Measurements from ENCODE around the gene NXT1.

DNA sequence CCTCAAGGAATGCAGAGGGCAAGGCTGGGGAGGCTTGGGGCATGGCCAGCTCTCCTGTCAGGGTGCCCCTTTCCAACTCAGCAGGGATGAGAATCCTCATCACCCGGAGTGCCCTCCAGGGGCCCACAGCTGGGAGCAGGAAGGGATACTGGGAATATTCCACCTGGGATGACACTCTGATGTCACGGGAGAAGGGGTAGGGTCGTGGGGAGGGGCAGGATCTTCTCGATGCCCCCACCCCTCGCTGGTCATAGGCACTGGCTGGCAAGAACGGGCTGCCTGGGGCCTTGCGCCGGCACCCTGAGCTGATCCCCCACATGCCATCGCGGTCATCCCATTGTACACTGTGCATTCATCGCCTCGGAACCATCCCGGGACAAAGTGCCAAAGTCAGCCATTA lies 10.6 kb upstream of the NXT1 start:
- TF ChIP-seq CTCF (IDR thresholded peaks at IDR 0.05; ENCODE audit: poor library complexity, severe bottlenecking) (no peak), EZH2 (IDR thresholded peaks at IDR 0.05; ENCODE audit: borderline replicate concordance, insufficient read depth, low read length, poor library complexity, severe bottlenecking) (no peak), RAD21 (conservative IDR thresholded peaks at IDR 0.05) (no peak), POLR2AphosphoS5 (IDR thresholded peaks at IDR 0.05) (no peak), MXI1 (conservative IDR thresholded peaks at IDR 0.05; ENCODE audit: poor library complexity, severe bottlenecking) (no peak)
- TF ChIP-seq, protein P1, sequence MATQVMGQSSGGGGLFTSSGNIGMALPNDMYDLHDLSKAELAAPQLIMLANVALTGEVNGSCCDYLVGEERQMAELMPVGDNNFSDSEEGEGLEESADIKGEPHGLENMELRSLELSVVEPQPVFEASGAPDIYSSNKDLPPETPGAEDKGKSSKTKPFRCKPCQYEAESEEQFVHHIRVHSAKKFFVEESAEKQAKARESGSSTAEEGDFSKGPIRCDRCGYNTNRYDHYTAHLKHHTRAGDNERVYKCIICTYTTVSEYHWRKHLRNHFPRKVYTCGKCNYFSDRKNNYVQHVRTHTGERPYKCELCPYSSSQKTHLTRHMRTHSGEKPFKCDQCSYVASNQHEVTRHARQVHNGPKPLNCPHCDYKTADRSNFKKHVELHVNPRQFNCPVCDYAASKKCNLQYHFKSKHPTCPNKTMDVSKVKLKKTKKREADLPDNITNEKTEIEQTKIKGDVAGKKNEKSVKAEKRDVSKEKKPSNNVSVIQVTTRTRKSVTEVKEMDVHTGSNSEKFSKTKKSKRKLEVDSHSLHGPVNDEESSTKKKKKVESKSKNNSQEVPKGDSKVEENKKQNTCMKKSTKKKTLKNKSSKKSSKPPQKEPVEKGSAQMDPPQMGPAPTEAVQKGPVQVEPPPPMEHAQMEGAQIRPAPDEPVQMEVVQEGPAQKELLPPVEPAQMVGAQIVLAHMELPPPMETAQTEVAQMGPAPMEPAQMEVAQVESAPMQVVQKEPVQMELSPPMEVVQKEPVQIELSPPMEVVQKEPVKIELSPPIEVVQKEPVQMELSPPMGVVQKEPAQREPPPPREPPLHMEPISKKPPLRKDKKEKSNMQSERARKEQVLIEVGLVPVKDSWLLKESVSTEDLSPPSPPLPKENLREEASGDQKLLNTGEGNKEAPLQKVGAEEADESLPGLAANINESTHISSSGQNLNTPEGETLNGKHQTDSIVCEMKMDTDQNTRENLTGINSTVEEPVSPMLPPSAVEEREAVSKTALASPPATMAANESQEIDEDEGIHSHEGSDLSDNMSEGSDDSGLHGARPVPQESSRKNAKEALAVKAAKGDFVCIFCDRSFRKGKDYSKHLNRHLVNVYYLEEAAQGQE (IDR thresholded peaks at IDR 0.05; ENCODE audit: borderline replicate concordance): no peak
